GM18907 (cell line): Measurements from ENCODE around the gene LCE1B.

Experiments used
- ATAC-seq: cut with Tn5 transposase; IDR thresholded peaks from one replicate; pipeline ENCODE4 v1.9.1; 2021; ENCODE audit warnings: mild to moderate bottlenecking, moderate library complexity; ENCODE audit not compliant: unreplicated experiment

The LCE1B gene

GRCh38 chr1:152860129-152860528, 48.4 kb downstream of the LCE1B start:
- no peak for ATAC-seq

DNA sequence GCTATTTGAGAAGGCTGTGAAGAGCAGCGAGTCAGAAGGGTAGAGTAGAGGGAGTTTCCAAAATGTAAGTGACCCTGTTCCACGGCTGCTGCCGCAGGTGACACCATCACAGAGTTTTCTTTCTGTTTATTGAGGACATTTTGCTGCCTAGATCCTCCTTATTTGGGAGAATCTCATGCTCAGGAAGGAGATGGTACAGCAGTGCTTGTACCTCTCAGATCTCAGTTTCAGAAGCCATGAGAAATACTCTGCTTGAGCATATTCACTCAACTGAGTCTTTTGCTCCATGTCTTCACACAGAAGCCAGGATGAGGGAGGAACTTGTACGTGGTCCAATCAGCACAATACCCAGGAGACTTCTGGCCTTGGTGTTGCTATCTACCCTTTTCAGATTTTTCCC, 49.6 kb downstream of the LCE1B start:
- no peak for ATAC-seq
